ENCODE data around the gene RANBP3L. TPM values are rescaled to one million over a fixed set of nuclear protein-coding genes. Genes with fewer than 3 reads are reported as not detected.

Gene RANBP3L
- total and polyA plus RNA-seq, 2 experiments from 2014 or later = not detected

- no peaks in the 10 kb centered on the region for H3K36me3 ChIP-seq (ENCODE audit: insufficient read depth)
- H3K27ac Mint-ChIP-seq = no peak overlapping the region
- peaks cover 6% of the 10 kb centered on the region for H3K4me1 Mint-ChIP-seq
- peak; percentile 88 for ATAC-seq
- no peak overlapping the region for H3K4me3 ChIP-seq
- H3K4me2 ChIP-seq = no peak overlapping the region
- no peaks in the 10 kb centered on the region for H3K27me3 ChIP-seq (ENCODE audit: insufficient read depth)
- no peaks in the 10 kb centered on the region for H3K79me2 ChIP-seq (replicated peaks; ENCODE audit: insufficient read depth)
- no peaks in the 10 kb centered on the region for H3K36me3 Mint-ChIP-seq (ENCODE audit: low read depth)
- peak; percentile 85 to 90 for TF ChIP-seq CTCF (conservative IDR thresholded peaks at IDR 0.05; ENCODE audit: low read depth in 2 of 2)
- no peak for TF ChIP-seq EZH2 (IDR thresholded peaks at IDR 0.05; ENCODE audit: low read depth, unreplicated experiment)
- H3K4me1 ChIP-seq (ENCODE audit: insufficient read depth) = peaks cover 12% of the 10 kb centered on the region
- no peak overlapping the region for H3K4me3 Mint-ChIP-seq
- no peaks in the 10 kb centered on the region for H3K9me2 ChIP-seq (ENCODE audit: insufficient read depth)
- peak; percentile 72 for DNase-seq (ENCODE audit: low spot score)
- no peak overlapping the region for H2AFZ ChIP-seq
- H4K20me1 ChIP-seq (replicated peaks; ENCODE audit: insufficient read depth) = no peaks in the 10 kb centered on the region
- no peaks in the 10 kb centered on the region for H3K9me3 Mint-ChIP-seq
- H3K27ac ChIP-seq (ENCODE audit: low read depth) = no peak overlapping the region
- no peaks in the 10 kb centered on the region for H3F3A ChIP-seq (replicated peaks; ENCODE audit: low read depth)
- H3K27me3 Mint-ChIP-seq (ENCODE audit: insufficient read depth, low read depth, poor library complexity) = no peaks in the 10 kb centered on the region
Measured at GRCh38 chr5:36305571-36306326, 4.0 kb upstream of the RANBP3L start.

DNA sequence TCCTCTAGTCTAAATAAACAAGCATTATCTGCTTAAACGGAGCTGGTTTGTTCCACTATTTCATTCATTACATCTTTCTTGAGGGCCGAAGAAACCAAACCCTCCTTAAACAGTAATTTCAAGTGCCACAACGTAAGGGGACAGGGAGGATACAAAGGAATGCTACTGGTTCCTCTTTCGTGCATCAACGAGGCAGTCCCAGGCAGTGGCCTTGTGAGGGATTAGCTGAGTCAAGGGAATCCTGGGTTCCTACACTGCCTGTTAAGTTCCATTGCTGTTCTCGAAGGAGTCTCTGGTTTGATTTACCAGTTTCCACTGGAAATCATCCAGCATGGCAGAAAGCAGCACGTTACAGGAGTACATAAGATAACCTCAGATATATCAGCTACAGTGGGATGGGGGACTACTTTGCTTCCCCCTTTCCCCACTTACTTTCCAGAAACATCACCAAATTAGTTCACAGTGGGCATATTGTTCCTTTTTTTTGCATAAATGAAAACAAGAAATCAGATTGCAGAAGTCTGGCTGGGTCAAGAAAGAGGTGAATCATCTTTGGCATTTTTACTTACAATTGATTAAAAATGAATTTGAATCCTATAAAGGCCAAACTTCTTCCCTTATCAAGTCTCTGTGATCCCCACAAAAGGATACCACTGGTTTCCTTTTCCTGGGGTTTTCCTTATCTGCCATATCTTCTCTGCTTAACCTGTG, 2.5 kb upstream of the RANBP3L start:
- H3K4me3 ChIP-seq = no peak overlapping the region
- no peak overlapping the region; the same call in 1 of the 2 replicates for H3K27ac Mint-ChIP-seq
- ATAC-seq = peak; percentile 75
- H2AFZ ChIP-seq = peak overlapping the region; percentile 20; the same call in 1 of the 2 replicates
- no peaks in the 10 kb centered on the region for H3K27me3 Mint-ChIP-seq (ENCODE audit: insufficient read depth, low read depth, poor library complexity)
- peaks cover 6% of the 10 kb centered on the region for H3K4me1 Mint-ChIP-seq
- no peak overlapping the region for H3K27ac ChIP-seq (ENCODE audit: low read depth)
- no peak overlapping the region for H3K4me3 Mint-ChIP-seq
- no peaks in the 10 kb centered on the region for H3K36me3 Mint-ChIP-seq (ENCODE audit: low read depth)
- H3K79me2 ChIP-seq (replicated peaks; ENCODE audit: insufficient read depth) = no peaks in the 10 kb centered on the region
- H3F3A ChIP-seq (replicated peaks; ENCODE audit: low read depth) = no peaks in the 10 kb centered on the region
- no peaks in the 10 kb centered on the region for H3K36me3 ChIP-seq (ENCODE audit: insufficient read depth)
- no peaks in the 10 kb centered on the region for H3K27me3 ChIP-seq (ENCODE audit: insufficient read depth)
- H3K9me2 ChIP-seq (ENCODE audit: insufficient read depth) = no peaks in the 10 kb centered on the region
- peak; percentile 39 for DNase-seq (ENCODE audit: low spot score)
- H3K9me3 Mint-ChIP-seq = no peaks in the 10 kb centered on the region
- H3K4me2 ChIP-seq = no peak overlapping the region
- peaks cover 12% of the 10 kb centered on the region for H3K4me1 ChIP-seq (ENCODE audit: insufficient read depth)
- H4K20me1 ChIP-seq (replicated peaks; ENCODE audit: insufficient read depth) = no peaks in the 10 kb centered on the region
- TF ChIP-seq STAT1 (IDR thresholded peaks at IDR 0.05; ENCODE audit: unreplicated experiment) (no peak), EZH2 (IDR thresholded peaks at IDR 0.05; ENCODE audit: low read depth, unreplicated experiment) (no peak), NANOG (IDR thresholded peaks at IDR 0.05; ENCODE audit: borderline replicate concordance) (no peak), JUNB (IDR thresholded peaks at IDR 0.05; ENCODE audit: unreplicated experiment) (no peak), ZNF114 (CRISPR knock-in tag; IDR thresholded peaks at IDR 0.05) (no peak), EZH2phosphoT487 (IDR thresholded peaks at IDR 0.05; ENCODE audit: unreplicated experiment) (no peak), ETS1 (IDR thresholded peaks at IDR 0.05) (no peak), ZNF331 (CRISPR knock-in tag; IDR thresholded peaks at IDR 0.05; ENCODE audit: low read depth) (no peak), CTCF (conservative IDR thresholded peaks at IDR 0.05; ENCODE audit: low read depth in 2 of 2) (no peak)
- TF ChIP-seq, protein P1, sequence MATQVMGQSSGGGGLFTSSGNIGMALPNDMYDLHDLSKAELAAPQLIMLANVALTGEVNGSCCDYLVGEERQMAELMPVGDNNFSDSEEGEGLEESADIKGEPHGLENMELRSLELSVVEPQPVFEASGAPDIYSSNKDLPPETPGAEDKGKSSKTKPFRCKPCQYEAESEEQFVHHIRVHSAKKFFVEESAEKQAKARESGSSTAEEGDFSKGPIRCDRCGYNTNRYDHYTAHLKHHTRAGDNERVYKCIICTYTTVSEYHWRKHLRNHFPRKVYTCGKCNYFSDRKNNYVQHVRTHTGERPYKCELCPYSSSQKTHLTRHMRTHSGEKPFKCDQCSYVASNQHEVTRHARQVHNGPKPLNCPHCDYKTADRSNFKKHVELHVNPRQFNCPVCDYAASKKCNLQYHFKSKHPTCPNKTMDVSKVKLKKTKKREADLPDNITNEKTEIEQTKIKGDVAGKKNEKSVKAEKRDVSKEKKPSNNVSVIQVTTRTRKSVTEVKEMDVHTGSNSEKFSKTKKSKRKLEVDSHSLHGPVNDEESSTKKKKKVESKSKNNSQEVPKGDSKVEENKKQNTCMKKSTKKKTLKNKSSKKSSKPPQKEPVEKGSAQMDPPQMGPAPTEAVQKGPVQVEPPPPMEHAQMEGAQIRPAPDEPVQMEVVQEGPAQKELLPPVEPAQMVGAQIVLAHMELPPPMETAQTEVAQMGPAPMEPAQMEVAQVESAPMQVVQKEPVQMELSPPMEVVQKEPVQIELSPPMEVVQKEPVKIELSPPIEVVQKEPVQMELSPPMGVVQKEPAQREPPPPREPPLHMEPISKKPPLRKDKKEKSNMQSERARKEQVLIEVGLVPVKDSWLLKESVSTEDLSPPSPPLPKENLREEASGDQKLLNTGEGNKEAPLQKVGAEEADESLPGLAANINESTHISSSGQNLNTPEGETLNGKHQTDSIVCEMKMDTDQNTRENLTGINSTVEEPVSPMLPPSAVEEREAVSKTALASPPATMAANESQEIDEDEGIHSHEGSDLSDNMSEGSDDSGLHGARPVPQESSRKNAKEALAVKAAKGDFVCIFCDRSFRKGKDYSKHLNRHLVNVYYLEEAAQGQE (IDR thresholded peaks at IDR 0.05; ENCODE audit: unreplicated experiment) = no peak

Data from GM23338 (cell line).